Measurements from ENCODE around the gene ZNF70. TPM values are rescaled to one million over a fixed set of nuclear protein-coding genes. Genes with fewer than 3 reads are reported as not detected.

The ZNF70 gene
- total RNA-seq, 1 experiment from 2014 or later: 9.7 TPM

DNA sequence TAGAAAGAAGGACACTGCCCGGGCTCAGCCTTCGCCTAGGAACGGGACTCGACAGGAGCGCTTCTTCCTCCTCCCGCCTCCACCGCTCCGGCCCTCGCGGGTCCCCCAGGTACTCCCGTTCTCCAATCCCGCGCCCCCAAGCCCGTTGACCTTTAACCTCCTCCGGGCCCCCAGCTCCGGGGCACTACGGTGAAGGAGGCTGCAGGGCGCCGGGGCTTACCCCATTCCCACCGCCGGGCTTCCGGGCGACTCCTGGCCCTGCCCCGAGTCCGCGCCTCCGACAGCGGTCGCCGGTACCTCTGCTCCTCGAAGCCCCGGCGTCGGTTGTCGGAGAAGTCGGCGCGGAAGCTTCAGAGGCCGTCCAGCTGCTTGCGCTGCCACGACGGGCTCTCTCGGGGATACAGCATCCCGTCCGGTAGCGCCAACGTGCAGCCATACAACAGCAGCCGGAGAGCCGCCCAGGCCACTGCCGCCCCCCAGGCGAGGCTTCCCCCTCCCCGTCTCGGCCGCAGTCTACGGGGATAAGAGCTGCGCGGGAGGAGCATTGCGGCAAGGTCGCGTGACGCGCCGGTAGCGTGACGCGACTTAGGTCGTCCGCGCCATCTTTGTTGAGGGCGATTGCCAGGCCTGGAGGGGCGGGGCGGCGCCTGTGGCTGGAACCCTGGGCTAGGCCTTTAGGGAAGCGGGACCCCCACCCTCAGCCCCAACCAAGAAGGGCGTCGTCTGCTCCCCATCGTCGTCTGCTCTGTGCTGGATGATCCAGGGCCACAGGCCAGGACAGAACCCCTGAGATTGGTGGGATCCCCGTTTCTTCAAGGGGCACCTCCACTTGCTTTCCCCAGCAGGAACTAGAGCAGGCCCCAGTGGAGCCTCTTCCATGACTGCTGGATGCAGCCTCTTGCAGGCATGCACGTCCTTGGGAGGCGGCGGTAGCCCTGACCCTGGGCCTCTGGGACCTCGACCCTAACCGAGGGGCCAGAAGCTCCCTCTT, 33.8 kb downstream of the ZNF70 start:
- H3K36me3 ChIP-seq (ENCODE audit: insufficient read depth, low read length, poor library complexity, severe bottlenecking): peaks cover 8% of the 10 kb centered on the region
- no peak for TF ChIP-seq EZH2 (IDR thresholded peaks at IDR 0.05; ENCODE audit: borderline replicate concordance, low read depth, low read length, poor library complexity, severe bottlenecking)
- TF ChIP-seq, protein P1, sequence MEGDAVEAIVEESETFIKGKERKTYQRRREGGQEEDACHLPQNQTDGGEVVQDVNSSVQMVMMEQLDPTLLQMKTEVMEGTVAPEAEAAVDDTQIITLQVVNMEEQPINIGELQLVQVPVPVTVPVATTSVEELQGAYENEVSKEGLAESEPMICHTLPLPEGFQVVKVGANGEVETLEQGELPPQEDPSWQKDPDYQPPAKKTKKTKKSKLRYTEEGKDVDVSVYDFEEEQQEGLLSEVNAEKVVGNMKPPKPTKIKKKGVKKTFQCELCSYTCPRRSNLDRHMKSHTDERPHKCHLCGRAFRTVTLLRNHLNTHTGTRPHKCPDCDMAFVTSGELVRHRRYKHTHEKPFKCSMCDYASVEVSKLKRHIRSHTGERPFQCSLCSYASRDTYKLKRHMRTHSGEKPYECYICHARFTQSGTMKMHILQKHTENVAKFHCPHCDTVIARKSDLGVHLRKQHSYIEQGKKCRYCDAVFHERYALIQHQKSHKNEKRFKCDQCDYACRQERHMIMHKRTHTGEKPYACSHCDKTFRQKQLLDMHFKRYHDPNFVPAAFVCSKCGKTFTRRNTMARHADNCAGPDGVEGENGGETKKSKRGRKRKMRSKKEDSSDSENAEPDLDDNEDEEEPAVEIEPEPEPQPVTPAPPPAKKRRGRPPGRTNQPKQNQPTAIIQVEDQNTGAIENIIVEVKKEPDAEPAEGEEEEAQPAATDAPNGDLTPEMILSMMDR (conservative IDR thresholded peaks at IDR 0.05; ENCODE audit: low read depth, low read length): no peak
- ChIA-PET CTCF (no interaction called here), POLR2A (ENCODE audit: low non-redundant PET) (interaction anchor here (0.6 kb wide), 1 partner anchor 70 kb away, joined by 3 read pairs; no protein-coding TSS in a partner anchor)
- peak; percentile 94 for DNase-seq (ENCODE audit: low spot score)
- H3K4me1 ChIP-seq (ENCODE audit: insufficient read depth, low read length, poor library complexity, severe bottlenecking): peaks cover 4% of the 10 kb centered on the region
- intact Hi-C loops (cut with micrococcal nuclease; ENCODE audit: unreplicated experiment): no loop called here
- H3K27ac ChIP-seq (ENCODE audit: low read depth, low read length, poor library complexity, severe bottlenecking): peak overlapping the region; percentile 84
- peak overlapping the region; percentile 89 for H3K4me3 ChIP-seq (ENCODE audit: low read depth, low read length, poor library complexity, severe bottlenecking)
- H3K27me3 ChIP-seq (replicated peaks; ENCODE audit: insufficient read depth, low read depth, low read length, poor library complexity): no peaks in the 10 kb centered on the region
- no peaks in the 10 kb centered on the region for H3K9me3 ChIP-seq (ENCODE audit: low read depth, low read length, poor library complexity, severe bottlenecking)
- BruUV-seq (replicated peaks): TSS peak; percentile 50

DNA sequence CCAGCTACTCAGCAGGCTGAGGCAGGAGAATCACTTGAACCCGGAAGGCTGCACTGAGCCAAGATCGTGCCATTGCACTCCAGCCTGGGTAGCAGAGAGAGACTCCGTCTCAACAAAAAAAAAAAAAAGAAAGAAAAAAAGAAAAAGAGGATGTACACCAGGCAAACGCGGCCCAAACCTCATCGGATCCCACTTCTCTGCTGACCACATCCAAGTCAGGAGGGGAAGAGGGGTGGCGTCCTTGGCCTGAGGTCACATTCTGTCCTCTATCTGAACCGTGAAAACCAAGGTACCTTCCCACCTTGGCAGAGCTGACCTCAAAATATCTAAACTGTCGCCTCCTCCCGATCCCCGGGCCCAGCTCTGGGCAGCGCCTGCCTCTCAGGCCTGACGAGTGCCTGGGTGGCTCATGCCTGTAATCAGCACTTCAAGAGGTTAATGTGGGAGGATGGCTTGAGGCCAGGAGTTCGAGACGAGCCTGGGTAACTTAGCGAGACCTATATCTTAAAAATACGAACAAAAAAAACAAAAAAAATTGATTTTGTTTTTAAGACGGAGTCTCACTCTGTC, 35.0 kb downstream of the ZNF70 start:
- no peaks in the 10 kb centered on the region for H3K9me3 ChIP-seq (ENCODE audit: low read depth, low read length, poor library complexity, severe bottlenecking)
- TF ChIP-seq EZH2 (IDR thresholded peaks at IDR 0.05; ENCODE audit: borderline replicate concordance, low read depth, low read length, poor library complexity, severe bottlenecking): no peak
- TF ChIP-seq, protein P1 (conservative IDR thresholded peaks at IDR 0.05; ENCODE audit: low read depth, low read length): no peak
- peak overlapping the region; percentile 89 for H3K4me3 ChIP-seq (ENCODE audit: low read depth, low read length, poor library complexity, severe bottlenecking)
- ChIA-PET POLR2A (ENCODE audit: low non-redundant PET) (no interaction called here), CTCF (no interaction called here)
- peaks cover 4% of the 10 kb centered on the region for H3K4me1 ChIP-seq (ENCODE audit: insufficient read depth, low read length, poor library complexity, severe bottlenecking)
- intact Hi-C loops (cut with micrococcal nuclease; ENCODE audit: unreplicated experiment): no loop called here
- no TSS peak for BruUV-seq (replicated peaks)
- DNase-seq (ENCODE audit: low spot score): no peak
- peaks cover 8% of the 10 kb centered on the region for H3K36me3 ChIP-seq (ENCODE audit: insufficient read depth, low read length, poor library complexity, severe bottlenecking)
- no peaks in the 10 kb centered on the region for H3K27me3 ChIP-seq (replicated peaks; ENCODE audit: insufficient read depth, low read depth, low read length, poor library complexity)
- H3K27ac ChIP-seq (ENCODE audit: low read depth, low read length, poor library complexity, severe bottlenecking): no peak overlapping the region

DNA sequence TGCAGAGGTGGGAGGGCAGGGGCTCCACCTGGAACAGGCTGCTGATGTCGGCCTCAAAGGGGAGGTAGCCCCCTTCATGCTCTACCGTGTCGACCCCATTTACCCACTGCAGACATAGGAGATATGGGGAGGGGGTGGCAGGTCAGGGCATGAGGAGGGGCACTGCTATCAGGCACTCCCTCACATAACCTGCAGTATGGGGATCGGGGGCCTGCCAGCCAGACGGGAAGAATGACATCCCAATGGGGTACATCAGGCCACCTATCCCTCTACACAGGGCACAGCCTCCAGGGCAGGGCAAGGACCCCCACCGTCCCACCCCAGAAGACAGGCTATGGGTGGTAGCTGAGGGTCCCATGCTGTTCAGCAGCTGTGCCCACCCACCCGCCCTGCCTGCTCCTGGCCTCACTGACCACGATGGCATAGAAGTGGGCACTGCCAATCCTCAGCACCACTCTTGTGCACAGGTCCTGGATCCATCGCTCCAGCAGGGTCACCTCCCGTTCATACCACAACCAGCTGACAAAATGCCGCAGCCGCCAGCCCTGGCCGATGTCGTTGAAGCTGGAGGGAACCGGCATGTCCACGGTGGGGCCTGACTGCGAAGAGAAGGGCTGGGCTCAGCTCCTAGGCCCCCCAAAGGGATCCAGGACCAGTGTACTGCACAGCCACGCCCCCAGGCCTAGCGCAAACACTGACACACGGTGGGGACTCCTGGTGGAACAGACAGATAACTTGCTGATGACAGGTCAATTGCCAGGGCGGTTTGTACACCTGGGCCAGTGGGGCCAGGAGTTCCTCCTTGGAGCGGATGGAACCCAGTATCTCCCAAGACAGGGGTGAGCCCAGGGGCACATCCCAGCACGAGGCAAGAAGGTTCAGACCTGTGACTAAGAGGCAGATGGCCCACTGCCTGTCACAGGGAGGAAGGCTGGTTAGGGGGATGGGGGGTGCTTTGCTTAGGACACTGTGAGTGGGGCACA, 36.0 kb downstream of the ZNF70 start:
- intact Hi-C loops (cut with micrococcal nuclease; ENCODE audit: unreplicated experiment): no loop called here
- ChIA-PET POLR2A (ENCODE audit: low non-redundant PET) (no interaction called here), CTCF (no interaction called here)
- peaks cover 8% of the 10 kb centered on the region for H3K36me3 ChIP-seq (ENCODE audit: insufficient read depth, low read length, poor library complexity, severe bottlenecking)
- peaks cover 4% of the 10 kb centered on the region for H3K4me1 ChIP-seq (ENCODE audit: insufficient read depth, low read length, poor library complexity, severe bottlenecking)
- no peak for DNase-seq (ENCODE audit: low spot score)
- H3K9me3 ChIP-seq (ENCODE audit: low read depth, low read length, poor library complexity, severe bottlenecking): no peaks in the 10 kb centered on the region
- no TSS peak for BruUV-seq (replicated peaks)
- no peak for TF ChIP-seq EZH2 (IDR thresholded peaks at IDR 0.05; ENCODE audit: borderline replicate concordance, low read depth, low read length, poor library complexity, severe bottlenecking)
- TF ChIP-seq, protein P1 (conservative IDR thresholded peaks at IDR 0.05; ENCODE audit: low read depth, low read length): no peak
- H3K27ac ChIP-seq (ENCODE audit: low read depth, low read length, poor library complexity, severe bottlenecking): no peak overlapping the region
- H3K4me3 ChIP-seq (ENCODE audit: low read depth, low read length, poor library complexity, severe bottlenecking): no peak overlapping the region
- no peaks in the 10 kb centered on the region for H3K27me3 ChIP-seq (replicated peaks; ENCODE audit: insufficient read depth, low read depth, low read length, poor library complexity)

All from A673 (cell line).